Breast epithelium (tissue), 3 donors: ENCODE data around the gene COL9A3.

Source experiments
- CTCF ChIP-seq, 3 donors: fragments of 450-650 bp; IDR thresholded peaks; one replicate each; pipeline ENCODE4 v1.5.1; 2016 to 2017; ENCODE audit warnings: antibody characterized with exemption in 3 of 3, mild to moderate bottlenecking in 3 of 3, moderate library complexity in 3 of 3
- POLR2AphosphoS5 ChIP-seq, 3 donors: sonication (generic); formaldehyde crosslinking; IDR thresholded peaks; one replicate each; pipeline ENCODE4 v1.6.1; 2017; ENCODE audit warnings: antibody characterized with exemption in 3 of 3

GRCh38 chr20:62822788-62823651 lies 6.2 kb downstream of the COL9A3 start:
- TF ChIP-seq CTCF (IDR thresholded peaks at IDR 0.05) (peak in 1 of 3 donors; percentile 13), POLR2AphosphoS5 (IDR thresholded peaks at IDR 0.05) (no peak)
